ENCODE measurements around the gene NOTCH4.

GRCh38 chr6:32212076-32212760 is 11.6 kb downstream of the NOTCH4 start:
- no peak for TF ChIP-seq CTCF (conservative IDR thresholded peaks at IDR 0.05 in 1 of 2, IDR thresholded peaks at IDR 0.05 in 1 of 2; ENCODE audit: low read depth in 1 of 2, low read length in 2 of 2)
- no peak for TF ChIP-seq EZH2 (IDR thresholded peaks at IDR 0.05; ENCODE audit: low read length, missing control alignments)
